Peyer's patch (tissue), 4 donors: ENCODE measurements around the gene TIMP2. TPM values are rescaled to one million over a fixed set of nuclear protein-coding genes. Genes with fewer than 3 reads are reported as not detected.
"Not testable (repeated sequence)": the region's sequence is repeated elsewhere in the genome, so short reads cannot be mapped to it uniquely, and the experiment has no call there.

Source experiments
- DNase-seq, 3 donors: peaks; one replicate each; pipeline ENCODE4 v3.0.0-alpha.2; 2017 to 2019
- H3K27ac ChIP-seq, 4 donors: fragments of 200-600 bp; sonication (generic); one replicate each; pipeline ENCODE4 v1.5.1; 2016 to 2019
- H3K27me3 ChIP-seq, 2 donors: fragments of 200-600 bp; sonication (generic); one replicate each; pipeline ENCODE4 v1.5.1; 2019
- H3K36me3 ChIP-seq, 3 donors: fragments of 200-600 bp; sonication (generic); one replicate each; pipeline ENCODE4 v1.5.1; 2016 to 2019
- H3K4me1 ChIP-seq, 4 donors: fragments of 200-600 bp; sonication (generic); one replicate each; pipeline ENCODE4 v1.5.1; 2016 to 2019
- H3K4me3 ChIP-seq, 4 donors: fragments of 200-600 bp; sonication (generic); 1 replicate in 3 of 4; 2 replicates in 1 of 4; pipeline ENCODE4 v1.5.1; 2016 to 2019; ENCODE audit warnings: mild to moderate bottlenecking in 1 of 4
- H3K9me3 ChIP-seq, 4 donors: fragments of 200-600 bp; sonication (generic); one replicate each; pipeline ENCODE4 v1.5.1; 2016 to 2019; ENCODE audit warnings: mild to moderate bottlenecking in 1 of 4
- POLR2A ChIP-seq, 2 donors: fragments of 450-650 bp; IDR thresholded peaks; one replicate each; pipeline ENCODE4 v1.5.1; 2017; ENCODE audit warnings: antibody characterized with exemption in 2 of 2, mild to moderate bottlenecking in 2 of 2, moderate library complexity in 2 of 2
- total RNA-seq, 4 donors: library from RNA; depleted of rRNA; stranded (reverse); fragments of >200 nt; gene quantifications; one replicate each; pipeline ENCODE4 v1.1.0, GENCODE V29; 2016
- TF ChIP-seq, protein P1 (sequence below), 6 experiments: fragments of 450-650 bp in 4 of 6; fragments of 200-600 bp in 2 of 6; sonication (generic) in 1 of 6; IDR thresholded peaks; one replicate each; pipeline ENCODE4 v1.5.1; 2017 to 2019; ENCODE audit warnings: antibody characterized with exemption in 6 of 6, mild to moderate bottlenecking in 3 of 6, moderate library complexity in 1 of 6

TIMP2 gene
- total RNA-seq, 4 donors from 2014 or later: 27.2 to 73.2 (median 45.0) TPM

DNA sequence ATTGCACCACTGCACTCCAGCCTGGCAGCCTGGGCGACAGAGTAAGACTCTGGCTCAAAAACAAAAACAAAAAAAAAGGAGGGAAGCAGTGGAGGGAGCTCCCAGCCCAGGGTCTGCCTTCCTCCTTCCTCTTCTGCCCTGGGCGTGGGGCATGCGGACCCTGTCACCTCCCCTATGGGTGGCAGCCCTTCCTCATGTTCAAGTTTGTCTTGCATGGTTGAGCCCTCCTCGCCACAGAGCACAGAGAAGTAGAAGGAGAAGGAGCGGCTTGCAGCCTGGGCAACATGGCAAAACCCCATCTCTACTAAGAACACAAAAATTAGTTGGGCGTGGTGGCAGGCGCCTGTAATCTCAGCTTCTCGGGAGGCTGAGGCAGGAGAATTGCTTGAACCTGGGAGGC, 21.4 kb upstream of the TIMP2 start:
- H3K4me1 ChIP-seq: peaks cover 0 to 9% (median 0%) of the 10 kb centered on the region in 4 donors
- peaks cover 0 to 9% (median 0%) of the 10 kb centered on the region in 4 donors for H3K9me3 ChIP-seq
- H3K27ac ChIP-seq: no peak overlapping the region
- H3K4me3 ChIP-seq: no peak overlapping the region
- DNase-seq: no peak
- TF ChIP-seq, protein P1, sequence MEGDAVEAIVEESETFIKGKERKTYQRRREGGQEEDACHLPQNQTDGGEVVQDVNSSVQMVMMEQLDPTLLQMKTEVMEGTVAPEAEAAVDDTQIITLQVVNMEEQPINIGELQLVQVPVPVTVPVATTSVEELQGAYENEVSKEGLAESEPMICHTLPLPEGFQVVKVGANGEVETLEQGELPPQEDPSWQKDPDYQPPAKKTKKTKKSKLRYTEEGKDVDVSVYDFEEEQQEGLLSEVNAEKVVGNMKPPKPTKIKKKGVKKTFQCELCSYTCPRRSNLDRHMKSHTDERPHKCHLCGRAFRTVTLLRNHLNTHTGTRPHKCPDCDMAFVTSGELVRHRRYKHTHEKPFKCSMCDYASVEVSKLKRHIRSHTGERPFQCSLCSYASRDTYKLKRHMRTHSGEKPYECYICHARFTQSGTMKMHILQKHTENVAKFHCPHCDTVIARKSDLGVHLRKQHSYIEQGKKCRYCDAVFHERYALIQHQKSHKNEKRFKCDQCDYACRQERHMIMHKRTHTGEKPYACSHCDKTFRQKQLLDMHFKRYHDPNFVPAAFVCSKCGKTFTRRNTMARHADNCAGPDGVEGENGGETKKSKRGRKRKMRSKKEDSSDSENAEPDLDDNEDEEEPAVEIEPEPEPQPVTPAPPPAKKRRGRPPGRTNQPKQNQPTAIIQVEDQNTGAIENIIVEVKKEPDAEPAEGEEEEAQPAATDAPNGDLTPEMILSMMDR (IDR thresholded peaks at IDR 0.05): no peak
- no peak for TF ChIP-seq POLR2A (IDR thresholded peaks at IDR 0.05)
- no peaks in the 10 kb centered on the region for H3K27me3 ChIP-seq
- no peaks in the 10 kb centered on the region for H3K36me3 ChIP-seq

DNA sequence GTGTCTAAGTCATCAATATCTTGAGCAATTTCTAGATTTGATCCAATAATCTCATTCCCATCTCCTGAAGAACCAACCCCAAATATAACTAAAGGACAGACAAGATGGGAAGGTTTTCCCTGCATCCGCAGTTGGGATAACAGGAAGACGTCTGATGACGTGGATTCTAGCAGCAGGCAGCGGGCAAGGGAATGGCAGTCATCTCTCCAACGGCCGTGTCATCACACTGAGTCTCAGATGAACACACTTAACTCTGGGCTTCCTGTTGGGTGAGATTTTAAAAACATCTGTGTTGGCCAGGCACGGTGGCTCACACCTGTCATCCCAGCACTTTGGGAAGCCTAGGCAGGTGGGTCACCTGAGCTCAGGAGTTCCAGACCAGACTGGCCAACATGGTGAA, 20.9 kb upstream of the TIMP2 start:
- no peak for DNase-seq
- Histone ChIP-seq H3K4me3 (no peak overlapping the region), H3K27ac (no peak overlapping the region), H3K9me3 (peaks cover 0 to 9% (median 0%) of the 10 kb centered on the region in 4 donors), H3K36me3 (no peaks in the 10 kb centered on the region), H3K4me1 (peaks cover 0 to 9% (median 0%) of the 10 kb centered on the region in 4 donors), H3K27me3 (no peaks in the 10 kb centered on the region)
- TF ChIP-seq, protein P1 (IDR thresholded peaks at IDR 0.05): no peak
- no peak for TF ChIP-seq POLR2A (IDR thresholded peaks at IDR 0.05)

DNA sequence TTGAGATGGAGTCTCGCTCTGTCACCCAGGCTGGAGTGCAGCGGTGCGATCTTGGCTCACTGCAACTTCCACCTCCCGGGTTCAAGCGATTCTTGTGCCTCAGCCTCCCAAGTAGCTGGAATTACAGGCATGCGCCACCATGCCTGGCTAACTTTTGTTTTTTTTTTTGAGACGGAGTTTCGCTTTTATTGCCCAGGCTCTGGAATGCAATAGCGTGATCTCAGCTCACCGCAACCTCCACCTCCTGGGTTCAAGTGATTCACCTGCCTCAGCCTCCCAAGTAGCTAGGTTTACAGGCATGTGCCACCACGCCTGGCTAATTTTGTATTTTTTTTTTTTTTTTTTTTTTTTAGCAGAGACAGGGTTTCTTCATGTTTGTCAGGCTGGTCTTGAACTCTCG, 20.3 kb upstream of the TIMP2 start:
- H3K27me3 ChIP-seq, H3K27ac ChIP-seq, H3K4me3 ChIP-seq, H3K9me3 ChIP-seq, DNase-seq, H3K36me3 ChIP-seq, H3K4me1 ChIP-seq: not testable (repeated sequence)

DNA sequence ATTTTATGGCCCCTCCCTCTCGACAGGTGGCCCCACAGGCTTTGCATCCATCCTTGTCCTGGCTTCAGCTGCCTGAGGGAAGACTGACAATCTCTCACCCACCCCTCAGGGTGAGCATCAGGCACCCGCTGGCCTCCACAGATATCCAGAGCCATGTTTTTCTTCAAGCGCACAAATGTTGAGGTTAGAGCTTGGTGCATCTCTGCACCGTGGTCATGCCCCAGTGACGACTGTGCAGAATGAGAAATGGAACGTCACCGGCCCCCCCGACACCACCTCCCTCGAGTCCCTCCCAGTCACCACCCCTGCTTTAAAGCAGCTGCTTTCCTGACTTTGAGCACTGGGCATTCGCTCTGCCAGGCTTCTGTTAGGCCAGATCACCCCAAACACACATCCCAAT, 19.8 kb upstream of the TIMP2 start:
- DNase-seq: no peak
- TF ChIP-seq POLR2A (IDR thresholded peaks at IDR 0.05): no peak
- TF ChIP-seq, protein P1 (IDR thresholded peaks at IDR 0.05): no peak
- Histone ChIP-seq H3K4me3 (no peak overlapping the region), H3K4me1 (peaks cover 0 to 9% (median 0%) of the 10 kb centered on the region in 4 donors), H3K27ac (no peak overlapping the region), H3K9me3 (peaks cover 0 to under 1% (median 0%) of the 10 kb centered on the region in 4 donors), H3K36me3 (no peaks in the 10 kb centered on the region), H3K27me3 (no peaks in the 10 kb centered on the region)

DNA sequence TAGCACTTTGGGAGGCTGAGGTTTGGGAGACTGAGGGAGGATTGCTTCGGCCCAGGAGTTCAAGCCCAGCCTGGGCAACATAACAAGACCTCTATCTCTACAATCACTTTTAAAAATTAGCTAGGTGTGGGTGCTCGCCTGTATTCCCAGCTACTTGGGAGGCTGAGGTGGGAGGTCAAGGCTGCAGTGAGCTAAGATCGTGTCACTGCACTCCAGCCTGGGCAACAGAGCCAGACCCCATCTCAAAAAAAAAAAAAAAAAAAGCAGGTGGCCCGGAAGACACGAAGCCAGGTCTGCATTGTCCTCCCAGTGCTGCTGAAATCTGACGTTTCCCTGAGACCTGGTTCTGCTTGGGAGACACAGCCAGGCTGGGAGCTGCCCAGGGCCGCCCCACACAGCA, 18.8 kb upstream of the TIMP2 start:
- no peak for DNase-seq
- TF ChIP-seq POLR2A (IDR thresholded peaks at IDR 0.05): no peak
- Histone ChIP-seq H3K27ac (no peak overlapping the region), H3K27me3 (no peaks in the 10 kb centered on the region), H3K36me3 (no peaks in the 10 kb centered on the region), H3K4me3 (no peak overlapping the region), H3K4me1 (peaks cover 0 to 9% (median 0%) of the 10 kb centered on the region in 4 donors), H3K9me3 (no peaks in the 10 kb centered on the region)

DNA sequence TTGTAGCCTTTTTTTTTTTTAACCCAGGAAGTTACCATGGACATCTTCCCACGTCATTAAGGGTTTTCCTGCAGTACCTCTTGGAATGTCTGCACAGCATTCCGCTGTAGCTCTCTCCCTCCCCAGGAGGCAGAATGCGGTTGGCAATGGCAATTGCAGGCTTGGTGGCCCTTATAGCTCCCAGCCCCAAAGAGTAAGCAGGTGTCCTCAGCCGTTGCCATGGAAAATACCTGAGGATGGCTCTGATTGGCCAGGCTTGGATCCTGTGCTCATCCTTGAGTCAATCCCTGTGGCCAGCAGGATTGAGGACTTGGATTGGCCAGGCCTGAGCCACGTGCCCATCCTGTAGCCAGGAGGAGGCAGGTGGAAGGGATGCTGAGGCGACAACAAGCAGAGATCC, 15.5 kb upstream of the TIMP2 start:
- Histone ChIP-seq H3K27me3 (no peaks in the 10 kb centered on the region), H3K4me1 (no peaks in the 10 kb centered on the region), H3K9me3 (peaks cover 0 to 4% (median 0%) of the 10 kb centered on the region in 4 donors), H3K36me3 (no peaks in the 10 kb centered on the region), H3K4me3 (no peak overlapping the region), H3K27ac (peak overlapping the region in 2 of 4 donors; percentile 38 to 39)
- no peak for DNase-seq
- TF ChIP-seq POLR2A (IDR thresholded peaks at IDR 0.05): no peak
- TF ChIP-seq, protein P1 (IDR thresholded peaks at IDR 0.05): no peak

DNA sequence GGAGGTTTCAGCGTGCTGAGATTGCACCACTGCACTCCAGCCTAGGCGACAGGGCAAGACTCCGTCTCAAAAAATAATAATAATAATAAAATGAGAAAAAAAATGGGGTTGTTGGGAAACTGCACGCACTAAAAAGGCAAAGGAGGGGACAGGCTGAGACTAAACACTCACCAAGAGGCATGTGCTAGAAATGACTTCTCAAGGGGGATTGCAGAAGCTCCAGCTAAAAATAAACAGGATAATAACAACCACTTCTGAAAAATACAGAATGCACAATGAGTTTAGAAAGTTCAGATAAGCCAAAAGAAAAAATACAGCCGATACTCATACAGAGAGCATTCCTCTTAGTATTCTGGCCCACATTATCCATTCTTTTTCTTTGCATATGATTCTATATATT, 15.1 kb upstream of the TIMP2 start:
- Histone ChIP-seq H3K27ac (peak overlapping the region in 1 of 4 donors; percentile 38), H3K9me3 (peaks cover 0 to 4% (median 0%) of the 10 kb centered on the region in 4 donors)
- DNase-seq: no peak

More for the DNA sequence above, 15.1 kb upstream of the TIMP2 start:
- peaks cover 0 to 2% (median 0%) of the 10 kb centered on the region in 4 donors for H3K4me1 ChIP-seq
- H3K4me3 ChIP-seq: no peak overlapping the region
- TF ChIP-seq POLR2A (IDR thresholded peaks at IDR 0.05): no peak
- TF ChIP-seq, protein P1 (IDR thresholded peaks at IDR 0.05): no peak
- H3K36me3 ChIP-seq: no peaks in the 10 kb centered on the region
- no peaks in the 10 kb centered on the region for H3K27me3 ChIP-seq
